K562 (cell line): ENCODE measurements around the gene ARL4D. TPM values are rescaled to one million over a fixed set of nuclear protein-coding genes. Genes with fewer than 3 reads are reported as not detected.

ENCODE experiments used
- HDAC1 ChIP-seq, 2 experiments: fragments of 450-650 bp; IDR thresholded peaks; 2 replicates each; pipeline ENCODE4 v1.6.1; 2016 to 2017; ENCODE audit warnings: inconsistent platforms in 1 of 2, mild to moderate bottlenecking in 1 of 2, moderate library complexity in 1 of 2
- RNF219 ChIP-seq: fragments of 250-450 bp; sonication (Bioruptor Pico); IDR thresholded peaks from 2 replicates; pipeline ENCODE4 v1.5.0; 2022; ENCODE audit warnings: mild to moderate bottlenecking
- TFAP4 ChIP-seq: sonication (generic); formaldehyde crosslinking; IDR thresholded peaks from 2 replicates; pipeline ENCODE4 v1.8.0; 2022; ENCODE audit warnings: missing genetic modification reagents, mild to moderate bottlenecking, moderate library complexity, borderline replicate concordance
- TOE1 ChIP-seq, 2 experiments: fragments of 450-650 bp in 1 of 2; sonication (generic) in 1 of 2; formaldehyde crosslinking in 1 of 2; IDR thresholded peaks; 2 replicates each; pipeline versions ENCODE4 v1.7.1 to v1.8.0; 2016 to 2022; ENCODE audit warnings: borderline replicate concordance in 2 of 2, mild to moderate bottlenecking in 2 of 2, antibody characterized with exemption in 1 of 2, inconsistent platforms in 1 of 2, low read depth in 1 of 2, missing genetic modification reagents in 1 of 2, moderate library complexity in 1 of 2
- TRIM28 ChIP-seq: fragments of 450-650 bp; IDR thresholded peaks from 2 replicates; pipeline ENCODE4 v1.6.1; 2017
- ZBTB8A ChIP-seq: fragments of 450-650 bp; IDR thresholded peaks from 2 replicates; pipeline ENCODE4 v1.6.1; 2018; ENCODE audit warnings: mild to moderate bottlenecking, moderate library complexity; ENCODE audit not compliant: partially characterized antibody
- ZNF184 ChIP-seq: sonication (generic); formaldehyde crosslinking; IDR thresholded peaks from 2 replicates; pipeline ENCODE4 v1.5.0; 2020; ENCODE audit warnings: missing genetic modification reagents
- ZNF780A ChIP-seq: fragments of 250-450 bp; sonication (Bioruptor Pico); IDR thresholded peaks from 2 replicates; pipeline ENCODE4 v1.5.0; 2021; ENCODE audit warnings: mild to moderate bottlenecking
- polyA plus RNA-seq, 8 experiments: library from polyadenylated mRNA; depleted of rRNA in 4 of 8; stranded (reverse) in 5 of 8; unstranded in 3 of 8; fragments of >200 nt; fragmentation: Nextera tagmentation in 2 of 8; fragmentation: Illumina TruSeq in 1 of 8; extraction: Ambion mirVana in 2 of 8; extraction: Trizol in 1 of 8; gene quantifications; 2 replicates each; pipeline versions ENCODE4 v1.2.1 to v1.2.3, GENCODE V29; 2011 to 2014; ENCODE audit warnings: inconsistent platforms in 1 of 8, missing spikeins in 1 of 8
- total RNA-seq, 7 experiments: library from RNA; depleted of rRNA in 6 of 7; stranded (reverse); fragments of >200 nt in 6 of 7; fragmentation: Illumina TruSeq in 2 of 7; extraction: Trizol in 2 of 7; gene quantifications; 2 replicates each; pipeline versions ENCODE4 v1.2.1 to v1.2.3, GENCODE V29; 2011 to 2021; ENCODE audit warnings: low replicate concordance in 1 of 7
- TF ChIP-seq, protein P1 (sequence below), 2 experiments: fragments of 450-650 bp; formaldehyde crosslinking in 1 of 2; IDR thresholded peaks; 2 replicates each; pipeline versions ENCODE4 v1.4.0 to v1.6.1; 2014 to 2020; ENCODE audit warnings: mild to moderate bottlenecking in 2 of 2, borderline replicate concordance in 1 of 2, low read depth in 1 of 2
- TF ChIP-seq, protein P2 (sequence below): fragments of 250-450 bp; sonication (Bioruptor Pico); IDR thresholded peaks from 2 replicates; pipeline ENCODE4 v1.9.0; 2021; ENCODE audit warnings: mild to moderate bottlenecking, inconsistent platforms

ARL4D gene
- total and polyA plus RNA-seq, 9 of the 15 experiments (the other 6 are each of a cell fraction or from before 2014, with no cell fraction given) = 0.07 to 0.53 (median 0.28) TPM; not detected in 1

DNA sequence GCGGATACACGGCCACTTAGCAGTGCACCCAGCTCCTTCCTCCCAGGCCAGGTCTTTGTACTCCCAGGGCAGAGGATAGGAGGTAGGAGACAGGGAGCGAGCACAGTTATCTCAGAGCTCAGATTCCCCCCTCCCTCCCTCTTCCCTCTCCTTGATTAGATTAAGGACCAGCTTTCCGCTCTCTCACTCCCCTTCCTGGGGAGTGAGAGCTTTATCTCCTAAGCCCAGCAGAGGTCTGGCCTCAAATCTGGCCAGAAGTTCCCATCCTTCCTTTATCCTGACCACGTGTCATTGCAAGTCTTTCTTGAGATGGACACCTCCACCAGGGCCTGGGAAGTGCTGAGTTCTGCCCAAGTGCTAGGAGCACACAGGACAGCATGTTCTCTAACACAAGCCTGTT is 5.1 kb downstream of the ARL4D start (continued):
- TF ChIP-seq, protein P1, sequence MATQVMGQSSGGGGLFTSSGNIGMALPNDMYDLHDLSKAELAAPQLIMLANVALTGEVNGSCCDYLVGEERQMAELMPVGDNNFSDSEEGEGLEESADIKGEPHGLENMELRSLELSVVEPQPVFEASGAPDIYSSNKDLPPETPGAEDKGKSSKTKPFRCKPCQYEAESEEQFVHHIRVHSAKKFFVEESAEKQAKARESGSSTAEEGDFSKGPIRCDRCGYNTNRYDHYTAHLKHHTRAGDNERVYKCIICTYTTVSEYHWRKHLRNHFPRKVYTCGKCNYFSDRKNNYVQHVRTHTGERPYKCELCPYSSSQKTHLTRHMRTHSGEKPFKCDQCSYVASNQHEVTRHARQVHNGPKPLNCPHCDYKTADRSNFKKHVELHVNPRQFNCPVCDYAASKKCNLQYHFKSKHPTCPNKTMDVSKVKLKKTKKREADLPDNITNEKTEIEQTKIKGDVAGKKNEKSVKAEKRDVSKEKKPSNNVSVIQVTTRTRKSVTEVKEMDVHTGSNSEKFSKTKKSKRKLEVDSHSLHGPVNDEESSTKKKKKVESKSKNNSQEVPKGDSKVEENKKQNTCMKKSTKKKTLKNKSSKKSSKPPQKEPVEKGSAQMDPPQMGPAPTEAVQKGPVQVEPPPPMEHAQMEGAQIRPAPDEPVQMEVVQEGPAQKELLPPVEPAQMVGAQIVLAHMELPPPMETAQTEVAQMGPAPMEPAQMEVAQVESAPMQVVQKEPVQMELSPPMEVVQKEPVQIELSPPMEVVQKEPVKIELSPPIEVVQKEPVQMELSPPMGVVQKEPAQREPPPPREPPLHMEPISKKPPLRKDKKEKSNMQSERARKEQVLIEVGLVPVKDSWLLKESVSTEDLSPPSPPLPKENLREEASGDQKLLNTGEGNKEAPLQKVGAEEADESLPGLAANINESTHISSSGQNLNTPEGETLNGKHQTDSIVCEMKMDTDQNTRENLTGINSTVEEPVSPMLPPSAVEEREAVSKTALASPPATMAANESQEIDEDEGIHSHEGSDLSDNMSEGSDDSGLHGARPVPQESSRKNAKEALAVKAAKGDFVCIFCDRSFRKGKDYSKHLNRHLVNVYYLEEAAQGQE (IDR thresholded peaks at IDR 0.05; ENCODE audit: borderline replicate concordance) = no peak
- TF ChIP-seq, protein P1 (CRISPR knock-in tag; IDR thresholded peaks at IDR 0.05; ENCODE audit: low read depth) = no peak
- TF ChIP-seq TFAP4 (CRISPR knock-in tag) = no peak
- TF ChIP-seq ZNF184 = no peak
- peak in 1 of 2 experiments; percentile 96; a peak in 2 of 4 replicates for TF ChIP-seq HDAC1 (IDR thresholded peaks at IDR 0.05)
- no peak for TF ChIP-seq TRIM28
- TF ChIP-seq ZNF780A = no peak
- TF ChIP-seq ZBTB8A = no peak
- TF ChIP-seq TOE1 (IDR thresholded peaks at IDR 0.05; ENCODE audit: borderline replicate concordance) = no peak
- TF ChIP-seq TOE1 (CRISPR knock-in tag; IDR thresholded peaks at IDR 0.05; ENCODE audit: borderline replicate concordance, low read depth) = no peak
- no peak for TF ChIP-seq RNF219
- TF ChIP-seq, protein P2, sequence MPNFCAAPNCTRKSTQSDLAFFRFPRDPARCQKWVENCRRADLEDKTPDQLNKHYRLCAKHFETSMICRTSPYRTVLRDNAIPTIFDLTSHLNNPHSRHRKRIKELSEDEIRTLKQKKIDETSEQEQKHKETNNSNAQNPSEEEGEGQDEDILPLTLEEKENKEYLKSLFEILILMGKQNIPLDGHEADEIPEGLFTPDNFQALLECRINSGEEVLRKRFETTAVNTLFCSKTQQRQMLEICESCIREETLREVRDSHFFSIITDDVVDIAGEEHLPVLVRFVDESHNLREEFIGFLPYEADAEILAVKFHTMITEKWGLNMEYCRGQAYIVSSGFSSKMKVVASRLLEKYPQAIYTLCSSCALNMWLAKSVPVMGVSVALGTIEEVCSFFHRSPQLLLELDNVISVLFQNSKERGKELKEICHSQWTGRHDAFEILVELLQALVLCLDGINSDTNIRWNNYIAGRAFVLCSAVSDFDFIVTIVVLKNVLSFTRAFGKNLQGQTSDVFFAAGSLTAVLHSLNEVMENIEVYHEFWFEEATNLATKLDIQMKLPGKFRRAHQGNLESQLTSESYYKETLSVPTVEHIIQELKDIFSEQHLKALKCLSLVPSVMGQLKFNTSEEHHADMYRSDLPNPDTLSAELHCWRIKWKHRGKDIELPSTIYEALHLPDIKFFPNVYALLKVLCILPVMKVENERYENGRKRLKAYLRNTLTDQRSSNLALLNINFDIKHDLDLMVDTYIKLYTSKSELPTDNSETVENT (CRISPR knock-in tag) = no peak
